GM12892 (cell line): Measurements from ENCODE around the gene TEX35.

Source experiments
- DNase-seq: peaks from one replicate; pipeline ENCODE4 v3.0.0; 2011; ENCODE audit not compliant: insufficient read length
- FAIRE-seq: peaks from 2 replicates; lab custom pipeline; 2011; peaks lifted over from hg19 to GRCh38; lab: Jason Lieb, UNC
- POLR2A ChIP-seq: IDR thresholded peaks from 2 replicates; pipeline ENCODE4 v1.6.1; 2011; ENCODE audit warnings: low read depth, low read length, control low read depth
- POLR2AphosphoS5 ChIP-seq: IDR thresholded peaks from 2 replicates; pipeline ENCODE4 v1.6.1; 2011; ENCODE audit warnings: low read depth, low read length, control low read depth
- TAF1 ChIP-seq: IDR thresholded peaks from 2 replicates; pipeline ENCODE4 v1.6.1; 2011; ENCODE audit warnings: low read depth, mild to moderate bottlenecking, control low read depth, low read length, borderline replicate concordance

The TEX35 gene

DNA sequence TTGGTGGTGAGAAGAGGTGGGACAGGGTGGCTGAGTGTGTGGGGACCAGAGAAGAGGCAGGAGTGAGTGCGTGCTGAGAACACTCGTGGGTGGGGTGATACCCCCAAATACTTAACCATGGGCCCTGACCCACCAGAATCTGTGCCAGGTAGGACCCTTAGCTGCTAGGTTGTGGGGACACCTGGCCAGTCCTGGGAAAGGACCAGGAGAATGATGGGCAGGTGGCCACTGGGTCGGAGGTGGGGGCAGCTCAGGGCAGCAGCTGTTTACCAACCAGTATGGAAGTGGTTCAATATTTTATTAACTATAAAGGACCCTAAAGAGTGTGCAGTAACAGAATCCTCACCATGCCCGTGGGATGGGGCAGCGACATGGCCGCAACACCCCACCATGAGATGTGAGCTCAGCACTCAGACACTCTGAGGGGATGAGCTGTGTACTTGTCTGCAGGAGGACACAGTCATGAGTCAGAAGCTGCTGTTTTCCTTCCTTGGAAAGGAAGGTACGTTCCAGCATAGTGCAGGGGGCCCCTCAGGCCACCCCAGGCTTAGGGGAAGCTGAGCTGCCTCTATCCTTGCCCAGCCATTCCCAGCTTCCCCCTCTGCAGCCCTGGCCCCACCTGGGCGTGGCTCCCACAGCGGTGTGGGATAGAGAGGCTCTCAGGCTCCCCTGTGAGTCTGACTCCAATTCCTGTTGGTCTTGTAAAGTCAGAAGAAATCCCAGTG is 25.4 kb downstream of the TEX35 start:
- FAIRE-seq = no peak
- no peak for TF ChIP-seq POLR2A
- TF ChIP-seq POLR2AphosphoS5 = no peak
- no peak for TF ChIP-seq TAF1
- no peak for DNase-seq

- no peak for FAIRE-seq
- no peak for DNase-seq
- TF ChIP-seq POLR2A = no peak
- no peak for TF ChIP-seq TAF1
- no peak for TF ChIP-seq POLR2AphosphoS5
Measured at GRCh38 chr1:178539291-178539690, 26.4 kb downstream of the TEX35 start.

DNA sequence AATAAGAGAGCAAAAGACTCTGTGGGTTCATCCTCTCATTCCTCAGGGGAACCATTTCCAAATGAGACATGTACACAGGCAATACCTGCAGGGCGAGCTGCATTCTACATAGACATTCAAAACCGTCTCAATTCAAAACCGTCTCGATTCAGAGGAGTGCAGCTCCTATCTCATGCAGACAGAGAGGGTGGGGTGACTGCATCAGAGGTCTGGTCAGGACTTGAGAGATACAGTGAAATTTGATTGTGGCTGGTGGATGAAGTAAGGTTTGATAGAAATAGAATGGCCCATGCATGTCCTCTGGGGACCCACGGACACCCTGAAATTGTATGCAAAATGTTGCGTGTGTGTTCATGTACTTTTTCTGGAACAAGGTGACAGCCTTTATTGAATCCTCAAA is 27.3 kb downstream of the TEX35 start:
- DNase-seq = no peak
- TF ChIP-seq POLR2AphosphoS5 = no peak
- no peak for TF ChIP-seq POLR2A
- TF ChIP-seq TAF1 = no peak
- FAIRE-seq = no peak

GRCh38 chr1:178540646-178541045 is 27.7 kb downstream of the TEX35 start:
- DNase-seq = no peak
- TF ChIP-seq TAF1 (no peak), POLR2AphosphoS5 (no peak), POLR2A (no peak)
- no peak for FAIRE-seq

GRCh38 chr1:178541379-178541778 is 28.5 kb downstream of the TEX35 start:
- TF ChIP-seq TAF1 (no peak), POLR2A (no peak), POLR2AphosphoS5 (no peak)
- DNase-seq (no peak), FAIRE-seq (no peak)

DNA sequence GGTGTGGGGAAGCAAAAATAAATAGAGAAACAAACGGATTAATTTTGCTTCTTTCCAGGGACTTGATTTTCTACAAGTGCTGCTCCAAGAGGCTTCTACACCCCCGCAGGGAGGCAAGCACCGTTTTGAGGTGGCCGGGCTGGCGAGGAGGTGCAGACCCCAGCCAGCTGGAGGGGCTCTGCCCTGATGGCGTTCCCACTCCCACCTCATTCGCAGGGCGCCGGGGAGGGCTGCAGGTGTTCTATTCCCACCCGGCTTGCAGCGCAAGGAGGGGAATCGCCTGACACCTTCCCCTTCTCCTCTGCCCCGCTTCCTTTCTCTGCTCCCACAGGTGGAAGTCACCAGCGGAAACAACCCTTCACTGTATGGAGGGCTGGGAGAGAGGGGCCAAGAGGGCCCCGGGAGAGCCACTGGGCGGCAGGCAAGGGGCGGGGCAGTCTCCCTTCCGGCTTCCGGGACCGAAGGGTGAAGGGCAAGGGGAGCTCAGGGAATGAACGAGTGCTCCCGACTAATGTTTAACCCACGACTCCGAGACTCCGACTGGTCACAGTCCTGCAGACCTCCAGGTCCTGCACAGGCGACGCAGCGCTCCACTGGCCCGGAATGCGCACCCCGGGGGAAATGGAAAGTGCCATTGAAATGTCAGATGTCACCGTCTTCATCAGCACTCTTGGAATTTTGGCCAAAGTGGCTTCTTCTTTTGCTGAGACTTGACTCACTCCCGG is 29.1 kb downstream of the TEX35 start:
- DNase-seq = peak; percentile 54
- TF ChIP-seq TAF1 (0 out of 2 replicates have a peak, but pooled peaks have one; percentile 28), POLR2AphosphoS5 (no peak), POLR2A (no peak)
- FAIRE-seq = peak; percentile 73

DNA sequence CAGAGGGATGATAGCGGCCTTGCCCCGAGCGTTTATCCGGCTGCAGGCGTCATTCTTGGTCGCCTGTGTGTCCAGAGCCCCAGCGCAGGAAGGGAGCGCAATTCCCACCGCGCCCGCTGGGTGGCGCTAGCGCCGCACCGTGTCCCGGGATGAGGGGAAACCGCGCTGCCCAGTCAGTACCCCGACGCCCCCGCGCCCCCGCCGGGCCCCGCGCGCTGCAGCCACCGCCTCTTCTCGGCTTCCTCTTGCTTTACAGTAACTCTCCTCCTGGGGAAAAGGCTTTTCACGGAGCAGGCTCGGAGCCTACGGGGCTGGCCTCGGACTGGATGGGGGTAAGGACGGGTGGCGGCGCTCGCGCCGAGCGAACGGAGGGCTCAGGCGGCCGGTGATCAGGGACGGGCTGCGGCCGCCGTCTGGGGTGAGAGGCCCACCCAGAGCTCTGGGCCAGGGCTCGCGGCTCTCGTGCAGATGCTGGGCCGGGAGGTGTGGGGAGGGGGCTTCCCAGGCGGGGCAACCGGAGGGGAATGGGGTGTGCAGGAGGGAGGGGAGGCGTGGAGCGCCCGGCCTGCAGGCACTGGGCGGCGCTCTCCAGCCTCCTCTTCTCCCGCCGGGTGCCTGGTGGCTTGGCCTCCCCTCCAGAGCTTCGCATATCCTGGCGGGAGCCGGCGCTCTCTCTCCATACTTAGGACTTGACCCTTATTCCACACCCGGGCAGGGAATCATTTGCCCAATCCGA is 29.8 kb downstream of the TEX35 start:
- FAIRE-seq (peak; percentile 76), DNase-seq (peak; percentile 85)
- no peak for TF ChIP-seq POLR2A
- no peak for TF ChIP-seq TAF1
- TF ChIP-seq POLR2AphosphoS5 = no peak

GRCh38 chr1:178543290-178543607 is 30.3 kb downstream of the TEX35 start:
- no peak for FAIRE-seq

DNA sequence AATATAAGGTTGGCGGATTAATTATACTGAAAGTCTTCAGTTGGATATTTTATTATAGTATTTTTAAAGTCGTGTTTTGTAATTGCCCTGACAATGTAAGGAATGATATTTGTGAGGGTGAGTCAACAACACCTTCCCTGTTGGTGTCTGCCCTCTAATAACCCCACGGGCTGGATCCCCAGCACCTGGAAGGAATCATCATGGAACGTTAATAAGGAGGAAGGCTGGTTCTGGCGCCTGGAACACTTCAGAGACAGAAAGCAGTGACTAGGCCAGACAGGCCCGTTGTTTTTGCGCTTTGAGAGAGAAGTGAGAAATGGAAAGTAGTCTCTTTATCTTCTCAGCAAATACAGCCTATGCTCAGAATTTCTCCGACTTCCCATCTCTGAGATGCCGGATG is 31.6 kb downstream of the TEX35 start:
- TF ChIP-seq TAF1 = no peak
- no peak for TF ChIP-seq POLR2A
- TF ChIP-seq POLR2AphosphoS5 = no peak
- no peak for FAIRE-seq
- DNase-seq = no peak

More at GRCh38 chr1:178543290-178543607, 30.3 kb downstream of the TEX35 start:
- peak; percentile 28 for DNase-seq
- TF ChIP-seq POLR2AphosphoS5 (no peak), TAF1 (no peak), POLR2A (no peak)

DNA sequence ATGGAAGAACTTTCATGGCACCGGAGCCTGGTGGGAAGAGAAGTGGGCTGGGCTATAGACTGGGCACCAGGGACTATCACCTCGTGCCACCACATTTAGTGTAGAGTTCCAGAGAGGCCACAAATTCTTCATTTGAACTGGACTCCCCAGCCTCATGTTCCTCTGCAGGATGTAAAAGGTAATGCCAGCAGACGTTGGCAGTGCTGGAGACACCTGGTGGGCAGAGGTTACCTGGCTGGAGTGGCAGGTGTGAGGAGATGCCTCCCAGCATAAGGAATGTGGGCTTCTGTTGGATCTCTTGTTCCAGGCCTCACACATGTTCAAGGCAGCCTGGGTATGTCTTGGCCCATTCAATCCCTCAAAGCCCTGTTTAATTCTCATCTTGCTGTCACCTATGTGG is 35.2 kb downstream of the TEX35 start:
- FAIRE-seq (no peak), DNase-seq (no peak)
- TF ChIP-seq POLR2A = no peak
- TF ChIP-seq TAF1 = no peak
- TF ChIP-seq POLR2AphosphoS5 = no peak

- DNase-seq (no peak), FAIRE-seq (no peak)
- TF ChIP-seq POLR2A = no peak
- TF ChIP-seq TAF1 = no peak
- TF ChIP-seq POLR2AphosphoS5 = no peak
Measured at GRCh38 chr1:178551307-178551706, 38.4 kb downstream of the TEX35 start.
